Measurements from ENCODE around the gene CINP. TPM values are rescaled to one million over a fixed set of nuclear protein-coding genes. Genes with fewer than 3 reads are reported as not detected.
A peak's percentile ranks its signal among the peaks of the same experiment; 100 is the strongest.

CINP gene
- total and polyA plus RNA-seq, 2 of the 13 experiments (the other 11 are each of a cell fraction or from before 2014, with no cell fraction given): 32.8 to 42.8 TPM

- TF ChIP-seq, protein P1, sequence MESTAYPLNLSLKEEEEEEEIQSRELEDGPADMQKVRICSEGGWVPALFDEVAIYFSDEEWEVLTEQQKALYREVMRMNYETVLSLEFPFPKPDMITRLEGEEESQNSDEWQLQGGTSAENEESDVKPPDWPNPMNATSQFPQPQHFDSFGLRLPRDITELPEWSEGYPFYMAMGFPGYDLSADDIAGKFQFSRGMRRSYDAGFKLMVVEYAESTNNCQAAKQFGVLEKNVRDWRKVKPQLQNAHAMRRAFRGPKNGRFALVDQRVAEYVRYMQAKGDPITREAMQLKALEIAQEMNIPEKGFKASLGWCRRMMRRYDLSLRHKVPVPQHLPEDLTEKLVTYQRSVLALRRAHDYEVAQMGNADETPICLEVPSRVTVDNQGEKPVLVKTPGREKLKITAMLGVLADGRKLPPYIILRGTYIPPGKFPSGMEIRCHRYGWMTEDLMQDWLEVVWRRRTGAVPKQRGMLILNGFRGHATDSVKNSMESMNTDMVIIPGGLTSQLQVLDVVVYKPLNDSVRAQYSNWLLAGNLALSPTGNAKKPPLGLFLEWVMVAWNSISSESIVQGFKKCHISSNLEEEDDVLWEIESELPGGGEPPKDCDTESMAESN (CRISPR knock-in tag; conservative IDR thresholded peaks at IDR 0.05): peak; percentile 76; the same call in 1 of the 2 replicates
- TF ChIP-seq SMAD3 (CRISPR knock-in tag; IDR thresholded peaks at IDR 0.05): peak; percentile 85
- TF ChIP-seq NFE2L2 (IDR thresholded peaks at IDR 0.05; ENCODE audit: low read length): no peak
- TF ChIP-seq DMTF1 (CRISPR knock-in tag; IDR thresholded peaks at IDR 0.05): no peak
- TF ChIP-seq HNRNPUL1 (IDR thresholded peaks at IDR 0.05; ENCODE audit: low read depth, low read length): no peak
- no peak for TF ChIP-seq SOX5 (CRISPR knock-in tag; IDR thresholded peaks at IDR 0.05; ENCODE audit: borderline replicate concordance)
- TF ChIP-seq NR3C1 (CRISPR knock-in tag; IDR thresholded peaks at IDR 0.05): no peak
- no peak for TF ChIP-seq MLX (CRISPR knock-in tag; IDR thresholded peaks at IDR 0.05)
- TF ChIP-seq ZNF160 (CRISPR knock-in tag; IDR thresholded peaks at IDR 0.05): peak; percentile 66; the same call in 1 of the 2 replicates
- TF ChIP-seq, protein P2, sequence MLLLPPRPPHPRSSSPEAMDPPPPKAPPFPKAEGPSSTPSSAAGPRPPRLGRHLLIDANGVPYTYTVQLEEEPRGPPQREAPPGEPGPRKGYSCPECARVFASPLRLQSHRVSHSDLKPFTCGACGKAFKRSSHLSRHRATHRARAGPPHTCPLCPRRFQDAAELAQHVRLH (CRISPR knock-in tag; IDR thresholded peaks at IDR 0.05; ENCODE audit: borderline replicate concordance, low read depth): peak; percentile 81; the same call in 1 of the 2 replicates
- TF ChIP-seq ZSCAN31 (CRISPR knock-in tag; IDR thresholded peaks at IDR 0.05; ENCODE audit: low read depth): no peak; the same call in 1 of the 2 replicates
- TF ChIP-seq HOXD1 (CRISPR knock-in tag; IDR thresholded peaks at IDR 0.05): peak; percentile 39; the same call in 1 of the 2 replicates
- no peak for TF ChIP-seq ZBTB21 (CRISPR knock-in tag; IDR thresholded peaks at IDR 0.05)
- TF ChIP-seq, protein P3, sequence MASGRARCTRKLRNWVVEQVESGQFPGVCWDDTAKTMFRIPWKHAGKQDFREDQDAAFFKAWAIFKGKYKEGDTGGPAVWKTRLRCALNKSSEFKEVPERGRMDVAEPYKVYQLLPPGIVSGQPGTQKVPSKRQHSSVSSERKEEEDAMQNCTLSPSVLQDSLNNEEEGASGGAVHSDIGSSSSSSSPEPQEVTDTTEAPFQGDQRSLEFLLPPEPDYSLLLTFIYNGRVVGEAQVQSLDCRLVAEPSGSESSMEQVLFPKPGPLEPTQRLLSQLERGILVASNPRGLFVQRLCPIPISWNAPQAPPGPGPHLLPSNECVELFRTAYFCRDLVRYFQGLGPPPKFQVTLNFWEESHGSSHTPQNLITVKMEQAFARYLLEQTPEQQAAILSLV (CRISPR knock-in tag; IDR thresholded peaks at IDR 0.05; ENCODE audit: borderline replicate concordance): no peak
- peak; percentile 58; the same call in 1 of the 2 replicates for TF ChIP-seq POGZ (CRISPR knock-in tag; IDR thresholded peaks at IDR 0.05)
- TF ChIP-seq ZNF772 (CRISPR knock-in tag; IDR thresholded peaks at IDR 0.05): peak; percentile 27; the same call in 1 of the 2 replicates
- TF ChIP-seq CEBPB (IDR thresholded peaks at IDR 0.05; ENCODE audit: borderline replicate concordance, low read depth, low read length): no peak
- TF ChIP-seq KDM5B (CRISPR knock-in tag; IDR thresholded peaks at IDR 0.05; ENCODE audit: borderline replicate concordance): peak; percentile 64; the same call in 1 of the 2 replicates
These were observed 48.3 kb downstream of the CINP start (continued) for GRCh38 chr14:102314242-102315011.
